HG02571 (cell line): ENCODE data around the gene DGCR2.
"Not testable (repeated sequence)": the region's sequence is repeated elsewhere in the genome, so short reads cannot be mapped to it uniquely, and the experiment has no call there.

ENCODE experiments used
- ATAC-seq: cut with Tn5 transposase; IDR thresholded peaks from one replicate; pipeline ENCODE4 v1.9.1; 2021; ENCODE audit warnings: mild to moderate bottlenecking, moderate library complexity; ENCODE audit not compliant: unreplicated experiment

Gene DGCR2

DNA sequence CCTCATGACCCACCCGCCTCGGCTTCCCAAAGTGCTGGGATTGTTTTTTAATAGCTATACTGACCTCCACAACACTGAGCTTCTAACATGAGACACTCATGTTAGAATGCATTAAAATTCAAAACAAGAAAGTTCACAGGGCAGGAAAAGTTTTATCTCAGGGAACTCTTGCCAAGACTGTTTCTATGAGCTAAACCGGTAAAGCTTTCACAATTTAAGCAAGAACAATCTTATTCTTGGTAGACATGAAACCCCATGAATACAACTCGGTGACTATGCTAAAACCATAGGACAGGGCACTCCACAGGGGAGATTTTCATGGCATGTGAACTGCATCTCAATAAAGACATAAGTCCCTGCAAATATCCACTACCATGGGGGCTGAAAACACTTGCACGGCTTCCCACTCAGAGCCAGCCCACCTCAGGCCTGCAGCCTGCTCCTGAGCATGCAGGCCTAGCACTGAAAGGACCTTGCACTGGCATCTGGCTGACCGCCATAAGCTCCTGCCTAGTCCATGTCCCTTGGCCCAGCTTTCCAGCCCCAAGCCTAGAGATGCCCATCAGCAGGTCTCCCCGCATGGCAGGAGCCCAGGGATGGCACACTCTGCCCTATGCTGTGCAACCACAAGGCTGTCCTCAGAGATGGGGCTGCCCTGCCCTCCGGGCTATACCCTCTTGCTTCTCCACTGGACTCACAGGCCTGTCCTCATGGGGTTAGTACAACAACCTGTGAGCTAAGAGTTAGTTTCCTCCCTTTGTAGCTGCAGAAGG lies 58.4 kb downstream of the DGCR2 start:
- no peak for ATAC-seq

DNA sequence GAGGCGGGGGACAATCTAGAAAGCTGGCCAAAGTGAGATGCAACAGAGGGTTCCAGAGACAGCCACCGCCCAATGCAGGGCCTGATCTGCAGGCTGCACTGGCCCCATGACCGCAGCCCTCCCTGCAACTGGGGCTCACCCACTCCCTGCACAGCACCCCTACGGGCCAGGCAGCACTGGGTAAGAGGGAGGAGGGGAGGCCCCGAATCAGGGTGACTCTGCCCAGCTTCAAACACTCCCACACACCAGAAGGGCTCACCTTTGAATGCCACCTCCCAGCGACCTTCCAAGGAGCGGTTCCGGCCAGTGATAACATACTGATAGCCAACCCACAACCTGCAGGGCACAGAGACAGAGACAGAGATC lies 59.3 kb downstream of the DGCR2 start:
- ATAC-seq, result no peak

DNA sequence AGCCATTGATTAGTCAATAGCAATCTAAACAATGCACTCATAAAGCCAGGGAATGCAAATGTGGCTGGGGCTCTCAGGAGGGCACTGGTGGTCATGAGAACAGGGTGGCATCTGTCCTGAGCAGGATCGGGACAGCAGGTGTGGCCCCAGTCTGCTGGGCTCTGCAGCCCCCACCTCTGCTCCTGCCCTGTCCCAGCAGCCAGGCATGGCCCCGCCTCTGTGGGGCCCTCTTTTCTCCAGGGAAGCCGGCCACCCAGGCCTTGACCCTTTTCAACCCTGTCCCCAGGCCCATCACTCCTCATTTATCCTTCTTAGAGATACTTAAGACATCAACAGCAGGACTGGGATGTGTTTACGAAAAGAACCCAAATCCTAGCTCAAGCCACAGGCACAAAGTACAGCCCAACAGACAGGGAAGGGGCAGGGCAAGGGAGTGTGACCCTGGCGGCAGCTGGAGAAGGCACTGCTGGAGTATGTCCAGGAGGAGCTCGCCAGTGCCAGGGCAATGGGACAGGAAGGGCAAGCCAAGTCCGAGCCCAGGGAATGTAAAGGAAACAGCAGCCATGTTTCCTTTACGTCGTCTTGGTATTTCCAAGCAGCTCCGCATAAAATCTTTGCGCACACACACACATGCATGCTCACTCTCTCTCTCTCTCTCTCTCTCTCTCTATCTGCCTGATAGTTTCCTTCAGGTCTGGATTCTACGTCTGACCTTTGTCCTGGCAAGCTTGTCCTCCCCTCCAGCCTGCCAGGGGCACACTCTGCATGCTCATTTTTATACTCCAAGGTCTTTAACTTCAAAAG lies 59.9 kb downstream of the DGCR2 start:
- no peak for ATAC-seq

DNA sequence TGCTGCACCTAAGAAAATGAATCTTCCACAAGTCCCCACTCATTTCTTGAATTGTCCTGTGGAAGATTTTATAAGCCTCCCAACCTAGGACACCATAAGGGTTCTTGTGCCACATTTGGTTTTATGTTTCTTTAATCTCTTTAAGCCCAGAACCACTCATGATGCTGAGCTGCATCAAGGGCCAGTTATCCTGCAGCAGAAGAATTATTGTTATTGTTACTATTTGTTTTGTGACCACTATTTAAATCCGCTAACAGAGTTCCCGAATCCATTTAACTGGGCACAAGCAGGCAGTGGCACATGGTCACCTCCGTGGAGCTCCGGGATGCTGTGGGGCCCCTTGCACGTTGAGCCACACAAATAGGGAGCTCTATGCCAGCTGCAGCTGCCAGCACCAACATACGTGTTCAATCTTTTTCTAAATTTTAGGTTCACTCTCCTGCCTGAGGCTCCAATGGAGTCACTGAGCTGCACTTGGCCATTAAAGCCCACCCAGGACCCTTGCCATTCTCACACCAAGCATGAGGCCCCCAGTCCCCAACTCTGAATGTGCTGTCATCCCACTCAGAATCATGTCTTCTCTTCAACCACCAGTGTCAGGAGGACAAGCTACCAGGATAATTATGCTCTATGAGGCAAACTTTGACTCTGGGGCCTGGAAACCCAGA lies 60.6 kb downstream of the DGCR2 start:
- no peak for ATAC-seq

DNA sequence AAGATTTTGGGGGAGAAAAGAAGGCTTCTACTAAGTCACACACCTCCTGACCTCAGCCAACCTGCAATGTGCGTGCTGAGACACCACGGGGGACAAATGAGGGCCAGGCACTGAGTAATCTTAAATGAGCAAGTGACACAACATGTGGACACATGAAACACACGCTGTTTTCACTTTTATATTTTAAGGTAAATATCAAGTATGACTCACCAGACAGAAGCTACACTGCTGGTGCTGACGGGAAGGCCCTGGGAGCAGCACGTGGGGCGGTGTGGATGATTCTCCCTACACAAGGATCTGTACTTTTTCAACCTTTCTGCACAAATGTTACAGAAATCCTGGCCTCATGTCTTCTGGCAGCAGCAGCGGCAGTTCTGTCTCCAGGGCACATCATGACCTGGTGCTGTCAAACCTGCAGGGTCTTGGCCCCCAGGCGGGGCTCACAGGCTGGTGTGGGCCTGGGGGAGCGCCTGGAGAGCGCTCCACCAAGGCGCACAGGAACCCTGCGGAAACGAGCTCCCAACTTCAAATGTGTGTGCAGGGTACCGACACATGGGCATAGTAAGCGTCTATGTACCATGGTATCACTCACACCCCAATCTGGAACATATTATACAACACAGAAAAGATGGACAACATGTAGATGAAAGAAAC lies 61.7 kb downstream of the DGCR2 start:
- ATAC-seq, result no peak

DNA sequence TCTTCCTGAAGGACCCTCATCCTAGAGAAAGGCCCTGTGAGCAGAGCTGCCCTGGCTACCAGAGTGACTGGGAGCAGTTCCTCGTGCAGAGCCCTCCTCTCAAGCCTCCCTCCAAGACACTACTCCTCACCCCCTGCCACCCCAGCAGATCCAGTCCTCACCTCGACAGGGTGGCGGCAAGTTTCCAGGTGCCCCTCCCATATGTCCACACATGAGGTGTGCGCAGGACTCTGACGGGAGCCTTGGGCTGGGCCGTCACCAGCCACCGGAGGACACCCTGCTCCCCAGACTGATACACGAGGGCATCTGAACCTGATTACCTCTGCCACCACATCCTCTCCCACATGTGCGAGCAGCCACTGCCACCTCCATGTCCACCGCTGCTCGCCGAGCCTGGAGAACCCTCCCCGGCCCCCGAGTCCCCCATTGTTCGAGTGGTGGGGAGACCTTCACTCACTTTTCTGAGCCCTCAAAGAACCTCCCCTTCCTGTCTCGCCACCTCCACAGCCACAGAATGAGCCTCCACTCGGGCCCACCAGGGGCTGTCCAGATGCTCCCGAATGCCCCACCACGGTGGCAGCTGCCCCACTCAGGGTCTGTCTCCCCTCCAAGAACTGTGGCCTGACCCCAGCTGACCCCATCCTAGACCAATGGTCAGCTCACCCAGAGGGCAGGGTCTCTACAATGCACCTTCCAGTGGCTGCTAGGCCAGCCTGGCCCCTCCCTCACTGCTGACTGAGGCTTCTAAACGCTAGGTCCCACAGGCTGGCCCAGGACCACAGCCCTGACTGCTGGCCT lies 62.5 kb downstream of the DGCR2 start:
- ATAC-seq, result no peak

DNA sequence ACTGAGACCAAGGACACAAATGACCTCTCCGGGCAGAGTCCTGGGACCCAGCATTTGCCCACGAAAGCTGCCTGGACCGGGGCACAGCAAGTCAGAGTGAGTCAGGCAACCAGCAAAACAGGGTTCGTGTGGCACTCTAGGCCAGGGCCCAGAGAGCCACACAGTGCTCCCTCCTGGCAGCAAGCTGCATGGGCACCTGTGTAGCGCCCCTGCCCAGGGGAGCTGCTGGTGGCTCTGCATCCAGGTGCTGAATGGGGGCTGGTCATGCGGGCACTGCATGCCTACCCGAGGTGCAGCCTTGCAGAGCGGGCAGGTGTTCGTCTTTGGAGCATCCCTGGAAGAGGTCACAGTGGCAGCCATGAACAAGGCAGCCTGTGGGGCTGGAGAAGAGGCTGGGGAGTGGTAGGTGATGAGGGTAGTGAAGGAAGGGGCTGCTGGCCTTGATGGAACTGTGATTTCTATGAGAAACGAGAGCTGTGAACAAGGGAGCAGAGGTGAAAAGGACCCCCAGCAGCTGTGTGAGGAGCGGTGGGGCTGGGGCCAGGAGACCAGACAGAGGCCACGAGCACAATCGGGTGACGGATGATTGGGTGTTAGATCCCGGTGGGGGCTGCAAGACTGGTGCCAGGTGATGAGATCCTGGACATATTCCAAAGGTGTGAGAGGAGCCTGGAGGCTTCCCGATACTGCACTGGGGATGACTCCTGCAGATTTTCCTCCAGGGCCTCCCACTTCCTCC lies 63.3 kb downstream of the DGCR2 start:
- ATAC-seq, result no peak

DNA sequence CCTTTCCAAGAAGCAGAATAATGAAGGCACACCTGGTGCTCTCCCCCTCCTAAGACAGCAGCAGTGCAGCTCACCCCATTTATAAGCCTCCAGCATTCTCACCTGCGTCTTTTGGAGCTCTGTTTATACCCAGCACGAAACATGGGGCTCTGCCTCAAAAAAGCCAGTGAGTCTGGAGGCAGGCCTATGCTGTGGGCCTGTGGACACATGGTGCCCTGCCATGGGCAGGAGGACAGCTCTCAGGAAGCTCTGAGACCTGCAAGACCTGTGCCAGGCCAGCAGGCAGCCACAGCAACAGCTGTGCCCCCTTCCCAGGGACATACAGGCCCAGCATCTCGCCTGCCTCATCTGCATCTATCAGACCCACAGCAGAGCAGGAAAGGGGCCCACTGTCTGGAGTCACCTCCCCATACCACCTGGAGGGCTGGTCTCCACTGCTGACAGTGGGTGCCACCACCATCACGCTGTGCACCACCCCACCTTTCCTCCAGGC lies 64.2 kb downstream of the DGCR2 start:
- no peak for ATAC-seq

DNA sequence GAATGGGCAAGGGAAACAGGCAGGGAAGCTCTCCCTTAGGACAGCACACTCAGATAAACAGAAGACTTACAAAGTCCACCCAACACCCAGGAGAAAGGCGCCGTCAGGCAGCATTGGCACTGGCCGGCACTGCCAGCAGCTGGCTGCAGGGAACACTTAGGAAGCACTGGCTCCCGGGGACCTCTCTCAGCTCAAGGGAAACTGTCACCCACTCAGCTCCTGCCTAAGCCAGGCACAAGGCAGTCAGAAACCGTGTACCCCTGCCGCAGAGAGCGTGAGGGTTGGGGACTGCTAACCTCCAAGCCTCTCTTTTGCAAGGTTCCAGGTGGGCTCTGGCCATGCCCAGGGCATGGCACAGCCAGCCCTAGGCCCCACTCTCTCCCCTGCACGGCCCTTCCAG lies 64.7 kb downstream of the DGCR2 start:
- ATAC-seq, result no peak

DNA sequence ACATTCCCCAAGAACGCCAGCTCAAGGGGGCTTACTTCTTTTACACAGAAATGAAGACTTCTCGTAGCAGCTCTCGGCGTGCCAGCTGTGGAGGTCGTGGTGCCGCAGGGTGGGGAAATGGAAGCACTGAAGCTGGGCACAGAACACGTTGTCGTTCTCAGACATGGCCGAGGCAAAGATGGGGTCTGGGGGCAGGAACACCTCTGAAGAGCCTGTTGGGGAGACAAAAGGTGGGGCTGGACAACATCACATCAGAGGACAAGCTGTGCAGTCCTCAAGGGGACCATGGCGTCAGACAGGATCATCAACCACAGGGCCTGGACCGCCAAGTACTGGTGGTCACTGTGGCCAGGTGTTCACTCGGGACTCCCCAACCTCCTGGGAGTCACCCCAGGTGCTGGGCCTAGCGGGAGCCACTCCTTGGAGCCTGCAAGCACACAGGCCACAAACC lies 65.2 kb downstream of the DGCR2 start:
- no peak for ATAC-seq

DNA sequence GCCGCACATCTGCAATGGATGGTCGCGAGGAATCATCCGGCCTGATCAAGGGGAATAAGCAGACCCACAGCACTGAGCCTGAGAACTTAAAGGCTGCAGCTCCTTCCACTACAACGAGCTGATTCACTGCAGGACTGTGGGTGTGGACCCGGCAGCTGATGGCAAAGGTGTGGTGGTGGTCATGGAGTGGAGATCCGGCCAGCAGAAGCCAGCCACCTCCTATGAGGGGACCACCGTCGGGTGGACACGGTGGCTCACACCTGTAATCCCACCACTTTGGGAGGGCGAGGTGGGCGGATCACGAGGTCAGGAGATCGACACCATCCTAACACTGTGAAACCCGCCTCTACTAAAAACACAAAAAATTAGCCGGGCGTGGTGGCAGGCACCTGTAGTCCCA lies 66.4 kb downstream of the DGCR2 start:
- ATAC-seq, result no peak

DNA sequence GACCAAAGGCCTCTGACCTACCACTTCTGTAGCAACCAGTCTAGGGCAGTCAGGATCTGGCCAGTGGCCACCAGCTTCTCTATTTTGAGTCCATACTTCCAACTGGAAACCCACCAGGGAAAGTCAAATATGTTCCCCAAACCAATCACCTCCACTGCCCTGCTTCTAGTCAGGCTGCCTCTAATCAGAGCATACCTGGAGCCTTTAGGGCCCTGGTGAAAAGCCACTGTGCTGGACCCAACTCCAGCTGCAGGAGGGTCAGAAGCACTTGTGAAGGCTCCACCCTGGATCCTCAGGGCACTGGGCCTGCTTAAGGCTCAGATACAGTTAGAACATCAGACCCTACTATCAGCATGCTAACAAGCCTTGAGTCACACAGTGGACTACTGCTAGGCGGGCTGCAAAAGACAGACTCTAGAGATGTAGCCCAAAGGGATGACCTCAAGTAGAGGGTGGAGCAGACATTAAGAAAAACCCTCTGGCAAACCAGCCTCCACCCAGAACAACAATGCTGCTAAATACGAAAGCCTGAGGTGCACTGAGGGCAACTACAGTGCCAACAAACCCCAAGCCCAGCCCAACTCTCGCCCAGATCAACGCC lies 69.2 kb downstream of the DGCR2 start:
- no peak for ATAC-seq

DNA sequence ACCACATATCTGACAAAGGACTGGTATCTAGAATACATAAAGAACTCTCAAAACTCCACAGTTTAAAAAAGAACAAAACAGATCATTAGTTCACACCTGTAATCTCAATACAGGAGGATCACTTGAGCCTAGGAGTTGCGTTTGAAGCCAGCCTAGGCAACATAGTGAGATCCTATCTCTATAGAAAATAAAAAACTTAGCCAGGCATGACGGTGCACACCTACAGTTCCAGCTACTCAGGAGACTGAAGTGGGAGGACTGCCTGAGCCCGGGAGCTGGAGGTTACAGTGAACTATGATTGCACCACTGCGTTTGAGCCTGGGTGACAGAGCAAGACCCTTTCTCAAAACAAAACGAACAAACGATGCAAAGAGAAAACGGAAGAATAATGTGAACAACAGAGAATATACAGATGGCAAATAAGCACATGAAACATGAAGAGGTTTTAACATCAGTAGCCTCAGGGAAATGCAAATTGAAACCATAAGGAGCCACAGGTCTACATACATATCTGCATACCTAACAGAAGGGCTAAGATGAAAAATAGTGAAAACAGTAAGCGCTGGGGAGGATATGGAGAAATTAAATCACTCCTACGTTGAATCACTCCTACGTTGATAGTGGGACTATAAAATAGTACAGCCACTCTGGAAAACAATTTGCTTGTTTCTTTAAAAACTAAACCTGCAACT lies 70.7 kb downstream of the DGCR2 start:
- no peak for ATAC-seq

DNA sequence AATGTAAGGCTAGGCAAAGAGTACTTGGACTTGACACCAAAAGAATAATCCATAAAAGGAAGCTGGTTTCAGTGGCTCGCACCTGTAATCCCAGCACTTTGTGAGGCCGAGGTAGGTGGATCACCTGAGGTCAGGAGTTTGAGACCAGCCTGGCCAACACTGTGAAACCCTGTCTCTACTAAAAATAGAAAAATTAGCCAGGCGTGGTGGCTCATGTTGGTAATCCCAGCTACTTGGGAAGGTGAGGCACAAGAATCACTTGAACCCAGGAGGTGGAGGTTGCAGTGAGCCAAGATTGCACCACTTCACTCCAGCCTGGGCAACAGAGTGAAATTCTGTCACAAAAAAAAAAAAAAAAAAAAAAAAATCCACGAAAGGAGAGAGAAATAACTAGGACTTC lies 71.4 kb downstream of the DGCR2 start:
- ATAC-seq, result not testable (repeated sequence)

DNA sequence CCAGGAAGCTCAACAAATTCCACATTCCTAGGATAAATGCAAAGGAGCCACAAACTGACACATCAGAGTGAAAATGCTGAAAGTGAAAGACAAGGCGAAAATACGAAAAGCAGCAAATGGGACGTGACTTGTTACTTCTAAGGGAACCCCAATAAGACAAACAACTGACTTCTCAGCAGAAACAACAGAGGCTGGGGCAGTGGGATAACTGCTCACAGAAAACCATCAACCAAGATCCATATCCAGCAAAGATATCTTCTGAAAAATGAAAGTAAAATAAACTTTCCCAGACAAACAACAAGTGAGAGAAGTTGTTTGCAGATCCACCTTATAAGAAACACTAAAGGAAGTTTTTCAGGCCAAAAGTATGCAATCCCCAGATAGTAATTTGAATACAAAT lies 72.1 kb downstream of the DGCR2 start:
- no peak for ATAC-seq

DNA sequence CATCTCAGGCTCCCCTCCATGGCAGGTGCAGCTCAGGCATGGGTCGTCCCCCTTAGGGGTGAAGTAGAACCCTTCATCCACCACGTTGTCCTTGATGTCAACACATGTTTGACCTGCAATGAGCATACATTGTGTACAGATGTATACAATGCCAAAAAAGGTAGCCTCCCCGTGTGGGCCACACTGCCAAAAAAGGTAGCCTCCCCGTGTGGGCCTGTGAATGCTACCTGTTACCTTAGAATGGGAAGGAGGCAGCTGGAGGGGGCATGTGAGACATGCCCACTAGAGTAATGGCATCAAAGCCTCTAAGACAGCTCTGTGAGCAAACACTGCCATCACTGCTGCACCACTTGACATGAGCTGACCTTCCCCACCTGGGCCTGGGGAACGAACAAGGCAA lies 73.7 kb downstream of the DGCR2 start:
- no peak for ATAC-seq

DNA sequence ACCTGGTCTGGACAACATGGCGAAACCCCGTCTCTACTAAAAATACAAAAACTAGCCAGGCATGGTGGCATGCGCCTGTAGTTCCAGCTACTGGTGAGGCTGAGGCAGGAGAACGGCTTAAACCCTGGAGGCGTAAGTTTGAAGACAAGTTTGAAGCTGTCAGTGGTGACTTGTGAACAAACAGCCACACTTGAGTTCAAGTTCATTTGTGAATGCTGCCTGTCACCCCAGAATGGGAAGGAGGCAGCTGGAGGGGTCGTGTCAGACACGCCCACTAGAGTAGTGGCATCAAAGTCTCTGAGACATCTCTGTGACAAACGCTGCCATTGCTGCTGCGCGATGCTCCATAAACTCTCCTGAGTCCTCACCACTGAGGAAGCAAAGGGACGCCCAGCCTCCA lies 74.2 kb downstream of the DGCR2 start:
- ATAC-seq, result no peak

DNA sequence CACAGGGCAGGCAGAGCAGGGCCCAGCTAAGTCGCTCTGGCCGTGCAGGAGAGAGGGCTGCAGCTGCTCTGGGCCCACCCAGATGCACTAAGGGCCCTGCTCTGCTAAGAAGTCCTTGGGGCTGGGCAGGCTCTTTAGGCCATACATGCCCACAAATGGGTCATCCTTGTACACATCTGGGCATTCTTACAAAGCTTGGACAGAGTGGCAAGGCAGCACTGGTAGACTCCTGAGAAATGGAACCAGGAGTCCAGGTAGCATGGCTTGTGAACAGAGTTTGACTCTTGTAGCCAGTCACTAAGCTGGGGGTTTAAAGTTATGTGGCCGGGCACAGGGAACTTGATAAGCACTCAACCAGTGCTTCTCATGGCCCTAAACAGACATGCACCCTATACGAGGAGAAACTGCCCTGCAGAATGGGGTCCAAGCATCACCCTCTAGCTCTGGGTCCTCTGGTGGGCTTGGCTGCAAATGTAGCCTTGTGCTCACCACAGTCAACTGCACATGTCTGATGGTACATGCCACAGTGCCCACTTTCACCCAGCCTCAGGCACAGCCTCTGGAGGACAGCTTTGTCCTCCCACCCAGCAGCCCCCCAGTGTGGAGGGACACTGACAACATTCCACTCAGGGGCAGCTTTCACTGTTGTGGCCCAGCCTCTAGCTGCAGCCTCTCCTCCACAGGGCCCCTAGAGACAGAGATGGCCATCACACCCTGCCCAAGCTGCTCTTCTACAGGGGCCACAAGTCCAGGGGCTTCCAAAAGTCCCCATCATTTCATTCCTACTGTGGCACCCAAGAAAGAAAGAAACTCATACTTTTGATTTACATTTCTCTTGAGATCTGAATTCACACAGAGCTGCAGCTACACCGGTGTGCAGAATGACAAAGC lies 75.2 kb downstream of the DGCR2 start:
- no peak for ATAC-seq
